Tibial nerve (tissue), 4 donors: ENCODE data around the gene OSER1.

Experiments used
- EP300 ChIP-seq, 2 donors: sonication (generic); formaldehyde crosslinking; IDR thresholded peaks; one replicate each; pipeline ENCODE4 v1.6.1; 2017; ENCODE audit warnings: antibody characterized with exemption in 2 of 2, mild to moderate bottlenecking in 1 of 2
- POLR2A ChIP-seq, 2 donors: fragments of 450-650 bp; IDR thresholded peaks; one replicate each; pipeline ENCODE4 v1.6.1; 2017; ENCODE audit warnings: antibody characterized with exemption in 2 of 2, mild to moderate bottlenecking in 2 of 2, moderate library complexity in 2 of 2
- TF ChIP-seq, protein P1 (sequence below), 5 experiments: fragments of 200-600 bp in 3 of 5; fragments of 450-650 bp in 2 of 5; sonication (generic) in 3 of 5; IDR thresholded peaks; one replicate each; pipeline ENCODE4 v1.5.1; 2016 to 2019; ENCODE audit warnings: antibody characterized with exemption in 5 of 5, mild to moderate bottlenecking in 3 of 5, moderate library complexity in 2 of 5

DNA sequence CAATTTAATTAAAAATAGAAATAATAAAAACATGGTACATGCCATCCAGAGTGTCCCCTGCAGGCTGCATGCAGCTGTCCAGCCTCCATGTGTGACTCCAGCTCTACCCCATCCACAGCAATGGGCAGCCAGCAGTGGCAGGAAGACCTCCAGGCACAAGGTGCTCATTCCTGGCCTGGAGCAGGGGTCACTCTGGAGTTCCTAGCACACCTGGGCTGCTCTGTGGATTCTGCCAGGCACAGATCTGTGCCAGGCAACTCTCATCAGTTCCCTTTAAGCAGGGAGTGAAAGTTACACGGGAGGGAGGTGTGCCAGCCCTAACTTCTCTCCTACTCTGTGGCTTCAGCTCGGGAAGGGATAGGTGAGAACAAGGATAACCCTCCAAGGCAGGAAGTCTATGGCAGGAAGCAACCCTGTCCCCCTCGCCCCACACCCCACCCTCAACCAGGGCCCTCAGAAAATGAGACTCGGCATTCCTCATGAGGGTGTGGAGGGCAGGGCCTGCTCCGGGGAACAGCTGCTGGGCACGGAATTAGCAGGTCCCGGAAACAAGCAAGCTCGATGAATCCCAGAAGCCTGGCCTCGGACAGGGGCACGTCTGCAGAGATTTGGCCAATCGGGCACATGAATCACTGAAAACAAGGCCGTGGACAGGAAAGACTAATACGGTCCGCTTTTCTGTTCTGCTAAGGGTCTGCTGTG lies 33.6 kb downstream of the OSER1 start:
- TF ChIP-seq, protein P1, sequence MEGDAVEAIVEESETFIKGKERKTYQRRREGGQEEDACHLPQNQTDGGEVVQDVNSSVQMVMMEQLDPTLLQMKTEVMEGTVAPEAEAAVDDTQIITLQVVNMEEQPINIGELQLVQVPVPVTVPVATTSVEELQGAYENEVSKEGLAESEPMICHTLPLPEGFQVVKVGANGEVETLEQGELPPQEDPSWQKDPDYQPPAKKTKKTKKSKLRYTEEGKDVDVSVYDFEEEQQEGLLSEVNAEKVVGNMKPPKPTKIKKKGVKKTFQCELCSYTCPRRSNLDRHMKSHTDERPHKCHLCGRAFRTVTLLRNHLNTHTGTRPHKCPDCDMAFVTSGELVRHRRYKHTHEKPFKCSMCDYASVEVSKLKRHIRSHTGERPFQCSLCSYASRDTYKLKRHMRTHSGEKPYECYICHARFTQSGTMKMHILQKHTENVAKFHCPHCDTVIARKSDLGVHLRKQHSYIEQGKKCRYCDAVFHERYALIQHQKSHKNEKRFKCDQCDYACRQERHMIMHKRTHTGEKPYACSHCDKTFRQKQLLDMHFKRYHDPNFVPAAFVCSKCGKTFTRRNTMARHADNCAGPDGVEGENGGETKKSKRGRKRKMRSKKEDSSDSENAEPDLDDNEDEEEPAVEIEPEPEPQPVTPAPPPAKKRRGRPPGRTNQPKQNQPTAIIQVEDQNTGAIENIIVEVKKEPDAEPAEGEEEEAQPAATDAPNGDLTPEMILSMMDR (IDR thresholded peaks at IDR 0.05): no peak
- no peak for TF ChIP-seq EP300 (IDR thresholded peaks at IDR 0.05)
- TF ChIP-seq POLR2A (IDR thresholded peaks at IDR 0.05): no peak
